ENCODE data around the gene ISG15. TPM values are rescaled to one million over a fixed set of nuclear protein-coding genes. Genes with fewer than 3 reads are reported as not detected.

Gene ISG15
- total and polyA plus RNA-seq, 2 of the 13 experiments (the other 11 are each of a cell fraction or from before 2014, with no cell fraction given) = 42.1 to 54.9 TPM

- no peak for TF ChIP-seq GRHL1 (CRISPR knock-in tag; conservative IDR thresholded peaks at IDR 0.05)
- 0 out of 4 replicates have a peak, but pooled peaks of 1 of the 2 experiments have one; percentile 6 for TF ChIP-seq EP300 (IDR thresholded peaks at IDR 0.05; ENCODE audit: low read depth in 2 of 2, low read length in 2 of 2)
- no peak for TF ChIP-seq EP300 (CRISPR knock-in tag; IDR thresholded peaks at IDR 0.05; ENCODE audit: borderline replicate concordance)
- no peak for TF ChIP-seq ZNF460 (CRISPR knock-in tag; IDR thresholded peaks at IDR 0.05; ENCODE audit: borderline replicate concordance)
- no peak for TF ChIP-seq ZBTB8A (CRISPR knock-in tag; IDR thresholded peaks at IDR 0.05; ENCODE audit: borderline replicate concordance, low read depth)
- TF ChIP-seq ZNF543 (CRISPR knock-in tag; IDR thresholded peaks at IDR 0.05) = no peak
- TF ChIP-seq FOXK1 (CRISPR knock-in tag; IDR thresholded peaks at IDR 0.05; ENCODE audit: borderline replicate concordance, low read depth) = no peak
- TF ChIP-seq ZNF510 (CRISPR knock-in tag; IDR thresholded peaks at IDR 0.05; ENCODE audit: low read depth) = no peak
- TF ChIP-seq ZNF724P (CRISPR knock-in tag; IDR thresholded peaks at IDR 0.05; ENCODE audit: borderline replicate concordance) = no peak
- no peak for TF ChIP-seq TMF1 (CRISPR knock-in tag; IDR thresholded peaks at IDR 0.05; ENCODE audit: low read depth)
- TF ChIP-seq ZNF569 (CRISPR knock-in tag; IDR thresholded peaks at IDR 0.05; ENCODE audit: borderline replicate concordance) = no peak
- TF ChIP-seq, protein P1, sequence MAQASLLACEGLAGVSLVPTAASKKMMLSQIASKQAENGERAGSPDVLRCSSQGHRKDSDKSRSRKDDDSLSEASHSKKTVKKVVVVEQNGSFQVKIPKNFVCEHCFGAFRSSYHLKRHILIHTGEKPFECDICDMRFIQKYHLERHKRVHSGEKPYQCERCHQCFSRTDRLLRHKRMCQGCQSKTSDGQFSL (CRISPR knock-in tag; IDR thresholded peaks at IDR 0.05) = no peak
- no peak; the same call in 1 of the 2 replicates for TF ChIP-seq SSRP1 (CRISPR knock-in tag; IDR thresholded peaks at IDR 0.05)
- TF ChIP-seq, protein P2, sequence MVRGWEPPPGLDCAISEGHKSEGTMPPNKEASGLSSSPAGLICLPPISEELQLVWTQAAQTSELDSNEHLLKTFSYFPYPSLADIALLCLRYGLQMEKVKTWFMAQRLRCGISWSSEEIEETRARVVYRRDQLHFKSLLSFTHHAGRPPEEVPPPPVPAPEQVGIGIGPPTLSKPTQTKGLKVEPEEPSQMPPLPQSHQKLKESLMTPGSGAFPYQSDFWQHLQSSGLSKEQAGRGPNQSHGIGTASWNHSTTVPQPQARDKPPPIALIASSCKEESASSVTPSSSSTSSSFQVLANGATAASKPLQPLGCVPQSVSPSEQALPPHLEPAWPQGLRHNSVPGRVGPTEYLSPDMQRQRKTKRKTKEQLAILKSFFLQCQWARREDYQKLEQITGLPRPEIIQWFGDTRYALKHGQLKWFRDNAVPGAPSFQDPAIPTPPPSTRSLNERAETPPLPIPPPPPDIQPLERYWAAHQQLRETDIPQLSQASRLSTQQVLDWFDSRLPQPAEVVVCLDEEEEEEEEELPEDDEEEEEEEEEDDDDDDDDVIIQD (CRISPR knock-in tag; IDR thresholded peaks at IDR 0.05; ENCODE audit: low read depth) = no peak; the same call in 1 of the 2 replicates
- TF ChIP-seq IRF1 (CRISPR knock-in tag; IDR thresholded peaks at IDR 0.05; ENCODE audit: low read depth) = no peak
- TF ChIP-seq EED (CRISPR knock-in tag; IDR thresholded peaks at IDR 0.05) = no peak
- TF ChIP-seq UBTF (CRISPR knock-in tag; IDR thresholded peaks at IDR 0.05) = peak; percentile 79; the same call in 1 of the 2 replicates
- TF ChIP-seq CBFB (CRISPR knock-in tag; IDR thresholded peaks at IDR 0.05) = 0 out of 2 replicates have a peak, but pooled peaks have one; percentile 29
- peak; percentile 56 for TF ChIP-seq RARA (CRISPR knock-in tag; IDR thresholded peaks at IDR 0.05)
- TF ChIP-seq TBL1XR1 (IDR thresholded peaks at IDR 0.05; ENCODE audit: borderline replicate concordance, low read length, partially characterized antibody) = no peak
- no peak; the same call in 1 of the 2 replicates for TF ChIP-seq ZNF136 (CRISPR knock-in tag; IDR thresholded peaks at IDR 0.05; ENCODE audit: low read depth)
These were observed 8.3 kb upstream of the ISG15 start (continued) for GRCh38 chr1:1004780-1005697.

All from HepG2 (cell line).